Liver (tissue), 3 donors: ENCODE data around the gene GMFB.

Source experiments
- FOXA1 ChIP-seq: IDR thresholded peaks from 2 replicates; pipeline ENCODE4 v1.6.1; 2016; ENCODE audit warnings: antibody characterized with exemption
- FOXA2 ChIP-seq: IDR thresholded peaks from 2 replicates; pipeline ENCODE4 v1.6.1; 2016; ENCODE audit warnings: antibody characterized with exemption
- GABPA ChIP-seq, 2 donors: IDR thresholded peaks in 1 of 2; conservative IDR thresholded peaks in 1 of 2; 2 replicates each; pipeline ENCODE4 v1.6.1; 2016; ENCODE audit warnings: antibody characterized with exemption in 2 of 2, mild to moderate bottlenecking in 1 of 2, moderate library complexity in 1 of 2
- JUND ChIP-seq, 2 donors: IDR thresholded peaks; 2 replicates each; pipeline ENCODE4 v1.6.1; 2016; ENCODE audit warnings: antibody characterized with exemption in 2 of 2
- RAD21 ChIP-seq, 2 donors: IDR thresholded peaks; 2 replicates each; pipeline ENCODE4 v1.6.1; 2016; ENCODE audit warnings: antibody characterized with exemption in 2 of 2, mild to moderate bottlenecking in 2 of 2
- SP1 ChIP-seq: IDR thresholded peaks from 2 replicates; pipeline ENCODE4 v1.6.1; 2018; ENCODE audit warnings: antibody characterized with exemption, mild to moderate bottlenecking
- YY1 ChIP-seq: IDR thresholded peaks from 2 replicates; pipeline ENCODE4 v1.6.1; 2016; ENCODE audit warnings: antibody characterized with exemption, mild to moderate bottlenecking
- TF ChIP-seq, protein P1 (sequence below): fragments of 150-350 bp; IDR thresholded peaks from 2 replicates; pipeline ENCODE4 v1.5.1; 2017; ENCODE audit warnings: improper control_type of control experiment, low read depth, low read length; ENCODE audit not compliant: missing input control
- TF ChIP-seq, protein P2 (sequence below): IDR thresholded peaks from 2 replicates; pipeline ENCODE4 v1.6.1; 2016; ENCODE audit warnings: antibody characterized with exemption, mild to moderate bottlenecking
- TF ChIP-seq, protein P3 (sequence below): IDR thresholded peaks from 2 replicates; pipeline ENCODE4 v1.6.1; 2016; ENCODE audit warnings: antibody characterized with exemption
- TF ChIP-seq, protein P4 (sequence below): IDR thresholded peaks from 2 replicates; pipeline ENCODE4 v1.6.1; 2016; ENCODE audit warnings: antibody characterized with exemption
- donor health status: healthy.
- donor health status: healthy.

DNA sequence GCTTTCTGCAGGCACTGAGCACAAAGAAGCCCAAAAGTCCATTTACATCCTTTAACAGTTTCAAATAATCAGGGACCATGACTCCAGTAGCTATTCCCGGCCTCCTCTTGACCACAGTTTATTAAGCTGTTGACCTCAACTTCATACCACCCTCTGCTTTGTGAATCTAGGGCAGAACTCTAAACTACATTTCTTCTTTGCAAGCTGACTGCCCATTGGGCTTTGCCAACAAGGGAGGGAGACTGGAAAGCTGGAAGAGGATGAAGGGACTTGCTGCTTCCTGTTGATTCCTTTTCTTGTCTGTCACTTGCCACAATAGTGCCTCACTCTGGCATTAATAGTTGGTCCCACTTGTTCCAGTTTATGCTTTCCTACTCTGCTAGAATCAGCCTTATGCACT is 23.6 kb upstream of the GMFB start:
- TF ChIP-seq, protein P1, sequence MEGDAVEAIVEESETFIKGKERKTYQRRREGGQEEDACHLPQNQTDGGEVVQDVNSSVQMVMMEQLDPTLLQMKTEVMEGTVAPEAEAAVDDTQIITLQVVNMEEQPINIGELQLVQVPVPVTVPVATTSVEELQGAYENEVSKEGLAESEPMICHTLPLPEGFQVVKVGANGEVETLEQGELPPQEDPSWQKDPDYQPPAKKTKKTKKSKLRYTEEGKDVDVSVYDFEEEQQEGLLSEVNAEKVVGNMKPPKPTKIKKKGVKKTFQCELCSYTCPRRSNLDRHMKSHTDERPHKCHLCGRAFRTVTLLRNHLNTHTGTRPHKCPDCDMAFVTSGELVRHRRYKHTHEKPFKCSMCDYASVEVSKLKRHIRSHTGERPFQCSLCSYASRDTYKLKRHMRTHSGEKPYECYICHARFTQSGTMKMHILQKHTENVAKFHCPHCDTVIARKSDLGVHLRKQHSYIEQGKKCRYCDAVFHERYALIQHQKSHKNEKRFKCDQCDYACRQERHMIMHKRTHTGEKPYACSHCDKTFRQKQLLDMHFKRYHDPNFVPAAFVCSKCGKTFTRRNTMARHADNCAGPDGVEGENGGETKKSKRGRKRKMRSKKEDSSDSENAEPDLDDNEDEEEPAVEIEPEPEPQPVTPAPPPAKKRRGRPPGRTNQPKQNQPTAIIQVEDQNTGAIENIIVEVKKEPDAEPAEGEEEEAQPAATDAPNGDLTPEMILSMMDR: no peak
- TF ChIP-seq FOXA1: no peak
- no peak for TF ChIP-seq YY1
- TF ChIP-seq, protein P2, sequence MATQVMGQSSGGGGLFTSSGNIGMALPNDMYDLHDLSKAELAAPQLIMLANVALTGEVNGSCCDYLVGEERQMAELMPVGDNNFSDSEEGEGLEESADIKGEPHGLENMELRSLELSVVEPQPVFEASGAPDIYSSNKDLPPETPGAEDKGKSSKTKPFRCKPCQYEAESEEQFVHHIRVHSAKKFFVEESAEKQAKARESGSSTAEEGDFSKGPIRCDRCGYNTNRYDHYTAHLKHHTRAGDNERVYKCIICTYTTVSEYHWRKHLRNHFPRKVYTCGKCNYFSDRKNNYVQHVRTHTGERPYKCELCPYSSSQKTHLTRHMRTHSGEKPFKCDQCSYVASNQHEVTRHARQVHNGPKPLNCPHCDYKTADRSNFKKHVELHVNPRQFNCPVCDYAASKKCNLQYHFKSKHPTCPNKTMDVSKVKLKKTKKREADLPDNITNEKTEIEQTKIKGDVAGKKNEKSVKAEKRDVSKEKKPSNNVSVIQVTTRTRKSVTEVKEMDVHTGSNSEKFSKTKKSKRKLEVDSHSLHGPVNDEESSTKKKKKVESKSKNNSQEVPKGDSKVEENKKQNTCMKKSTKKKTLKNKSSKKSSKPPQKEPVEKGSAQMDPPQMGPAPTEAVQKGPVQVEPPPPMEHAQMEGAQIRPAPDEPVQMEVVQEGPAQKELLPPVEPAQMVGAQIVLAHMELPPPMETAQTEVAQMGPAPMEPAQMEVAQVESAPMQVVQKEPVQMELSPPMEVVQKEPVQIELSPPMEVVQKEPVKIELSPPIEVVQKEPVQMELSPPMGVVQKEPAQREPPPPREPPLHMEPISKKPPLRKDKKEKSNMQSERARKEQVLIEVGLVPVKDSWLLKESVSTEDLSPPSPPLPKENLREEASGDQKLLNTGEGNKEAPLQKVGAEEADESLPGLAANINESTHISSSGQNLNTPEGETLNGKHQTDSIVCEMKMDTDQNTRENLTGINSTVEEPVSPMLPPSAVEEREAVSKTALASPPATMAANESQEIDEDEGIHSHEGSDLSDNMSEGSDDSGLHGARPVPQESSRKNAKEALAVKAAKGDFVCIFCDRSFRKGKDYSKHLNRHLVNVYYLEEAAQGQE: no peak
- TF ChIP-seq RAD21 (IDR thresholded peaks at IDR 0.05): no peak
- TF ChIP-seq, protein P3, sequence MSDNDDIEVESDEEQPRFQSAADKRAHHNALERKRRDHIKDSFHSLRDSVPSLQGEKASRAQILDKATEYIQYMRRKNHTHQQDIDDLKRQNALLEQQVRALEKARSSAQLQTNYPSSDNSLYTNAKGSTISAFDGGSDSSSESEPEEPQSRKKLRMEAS: no peak
- no peak for TF ChIP-seq JUND (IDR thresholded peaks at IDR 0.05)
- TF ChIP-seq GABPA (IDR thresholded peaks at IDR 0.05 in 1 of 2, conservative IDR thresholded peaks at IDR 0.05 in 1 of 2): no peak
- no peak for TF ChIP-seq FOXA2
- TF ChIP-seq, protein P4, sequence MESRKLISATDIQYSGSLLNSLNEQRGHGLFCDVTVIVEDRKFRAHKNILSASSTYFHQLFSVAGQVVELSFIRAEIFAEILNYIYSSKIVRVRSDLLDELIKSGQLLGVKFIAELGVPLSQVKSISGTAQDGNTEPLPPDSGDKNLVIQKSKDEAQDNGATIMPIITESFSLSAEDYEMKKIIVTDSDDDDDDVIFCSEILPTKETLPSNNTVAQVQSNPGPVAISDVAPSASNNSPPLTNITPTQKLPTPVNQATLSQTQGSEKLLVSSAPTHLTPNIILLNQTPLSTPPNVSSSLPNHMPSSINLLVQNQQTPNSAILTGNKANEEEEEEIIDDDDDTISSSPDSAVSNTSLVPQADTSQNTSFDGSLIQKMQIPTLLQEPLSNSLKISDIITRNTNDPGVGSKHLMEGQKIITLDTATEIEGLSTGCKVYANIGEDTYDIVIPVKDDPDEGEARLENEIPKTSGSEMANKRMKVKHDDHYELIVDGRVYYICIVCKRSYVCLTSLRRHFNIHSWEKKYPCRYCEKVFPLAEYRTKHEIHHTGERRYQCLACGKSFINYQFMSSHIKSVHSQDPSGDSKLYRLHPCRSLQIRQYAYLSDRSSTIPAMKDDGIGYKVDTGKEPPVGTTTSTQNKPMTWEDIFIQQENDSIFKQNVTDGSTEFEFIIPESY: no peak
- TF ChIP-seq SP1: no peak
